HG02798 (cell line): ENCODE data around the gene KIF16B.
"Not testable (repeated sequence)": the region's sequence is repeated elsewhere in the genome, so short reads cannot be mapped to it uniquely, and the experiment has no call there.

Experiments used
- ATAC-seq: cut with Tn5 transposase; IDR thresholded peaks from one replicate; pipeline ENCODE4 v1.9.1; 2021; ENCODE audit warnings: mild to moderate bottlenecking; ENCODE audit not compliant: unreplicated experiment, poor library complexity

Gene KIF16B

DNA sequence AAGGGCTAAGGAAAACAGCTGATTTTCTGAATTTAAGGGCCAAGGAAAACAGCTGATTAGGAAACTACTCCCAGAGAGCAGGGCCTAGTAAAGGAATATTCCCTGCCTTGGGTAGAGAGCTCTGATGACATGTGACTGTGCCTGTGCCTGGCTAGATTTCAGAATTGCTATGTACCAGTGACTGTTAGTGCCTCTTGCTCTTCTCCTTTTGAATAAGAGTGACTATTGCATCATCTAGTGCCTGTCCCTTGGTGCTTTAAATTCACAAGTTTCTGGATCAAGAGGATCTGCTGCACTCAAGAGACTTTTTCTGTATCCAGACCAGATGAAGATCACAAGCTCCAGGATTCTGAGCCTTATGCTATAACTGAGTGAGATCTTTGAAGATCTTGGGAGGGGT, 332.9 kb downstream of the KIF16B start:
- no peak for ATAC-seq

DNA sequence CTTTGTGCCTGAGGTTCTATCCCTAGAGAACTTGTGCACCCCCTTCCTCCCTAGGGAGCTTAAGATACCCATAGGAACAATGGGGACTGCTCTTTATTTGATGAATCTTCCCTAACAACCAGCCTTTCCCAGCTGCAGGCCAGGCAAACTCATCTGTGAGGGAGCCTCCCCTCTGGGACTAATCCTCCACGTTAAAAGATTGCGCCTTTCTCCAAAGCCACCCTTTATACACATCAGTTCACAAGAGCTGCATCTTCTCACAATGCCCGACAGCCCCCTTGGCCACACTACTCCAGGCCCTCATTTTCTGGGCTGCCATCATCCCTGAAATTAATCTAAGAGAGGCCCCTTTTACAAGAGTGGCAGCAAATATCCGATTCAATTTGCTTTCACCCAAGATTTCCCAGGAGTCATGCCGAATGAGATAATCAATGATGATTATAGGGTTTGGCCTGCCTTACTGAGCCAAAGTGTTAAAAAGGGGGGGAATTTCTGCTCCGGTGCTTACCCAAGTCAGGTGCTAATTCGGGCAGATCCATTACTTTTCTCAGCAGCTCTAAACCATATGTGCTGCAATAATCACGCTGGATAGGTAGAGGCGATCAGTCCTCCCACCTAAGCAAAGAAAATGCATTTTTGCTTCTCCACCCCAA, 336.5 kb downstream of the KIF16B start:
- no peak for ATAC-seq

DNA sequence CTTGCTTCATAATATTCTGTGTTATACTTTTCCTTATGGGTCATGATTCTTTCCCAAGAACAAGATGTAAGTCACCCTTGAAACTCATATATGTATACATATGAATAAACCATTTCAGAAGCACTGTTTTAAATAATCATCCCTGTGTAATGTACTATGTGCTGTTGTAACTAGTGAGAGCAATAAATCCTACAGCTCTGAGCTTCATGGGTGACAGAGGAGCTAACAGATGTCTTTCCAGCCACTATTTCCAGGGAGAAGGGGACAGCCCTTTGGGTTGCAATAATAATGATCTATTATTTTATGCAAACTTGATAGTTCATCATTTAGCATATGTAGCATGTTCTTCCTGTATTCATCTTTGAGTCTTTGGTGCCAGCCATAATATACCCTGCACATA, 342.8 kb downstream of the KIF16B start:
- ATAC-seq = no peak

DNA sequence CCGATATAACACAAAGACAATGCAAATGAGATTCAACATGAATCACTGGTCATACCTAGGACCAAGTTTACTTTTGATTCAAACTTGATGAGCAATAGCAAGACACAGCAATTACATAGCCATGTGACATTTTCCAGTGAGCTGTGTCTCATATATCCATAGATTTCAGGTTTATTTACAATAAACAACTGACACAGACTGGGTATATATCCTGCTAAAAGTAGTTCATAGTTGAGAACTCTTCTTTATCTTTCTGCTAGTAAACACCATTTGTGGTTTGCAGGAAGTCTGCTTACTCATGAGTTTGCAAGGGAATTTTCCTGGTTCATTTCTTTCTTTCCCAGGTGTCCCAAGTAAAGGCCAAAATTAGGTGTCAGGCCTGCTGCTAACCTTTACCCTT, 343.4 kb downstream of the KIF16B start:
- ATAC-seq = no peak

DNA sequence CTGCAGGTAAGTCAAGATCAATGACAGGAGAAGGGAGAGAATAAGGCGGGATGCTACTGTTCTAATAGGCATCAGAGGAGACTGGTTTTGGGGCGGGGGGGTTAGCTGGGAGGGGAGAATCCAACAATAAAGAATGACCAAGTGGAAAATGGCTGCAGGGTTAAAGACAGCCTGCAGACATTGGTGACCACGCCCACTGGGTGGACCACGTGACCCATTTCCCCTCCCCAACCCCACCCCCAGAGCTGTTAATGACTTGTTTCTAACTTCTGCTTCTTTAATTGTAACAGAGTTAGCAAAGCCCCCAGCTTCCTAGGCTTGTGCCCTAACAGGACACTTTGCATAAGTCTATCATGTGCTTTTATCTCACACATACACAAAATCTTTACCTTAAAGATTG, 344.5 kb downstream of the KIF16B start:
- no peak for ATAC-seq

DNA sequence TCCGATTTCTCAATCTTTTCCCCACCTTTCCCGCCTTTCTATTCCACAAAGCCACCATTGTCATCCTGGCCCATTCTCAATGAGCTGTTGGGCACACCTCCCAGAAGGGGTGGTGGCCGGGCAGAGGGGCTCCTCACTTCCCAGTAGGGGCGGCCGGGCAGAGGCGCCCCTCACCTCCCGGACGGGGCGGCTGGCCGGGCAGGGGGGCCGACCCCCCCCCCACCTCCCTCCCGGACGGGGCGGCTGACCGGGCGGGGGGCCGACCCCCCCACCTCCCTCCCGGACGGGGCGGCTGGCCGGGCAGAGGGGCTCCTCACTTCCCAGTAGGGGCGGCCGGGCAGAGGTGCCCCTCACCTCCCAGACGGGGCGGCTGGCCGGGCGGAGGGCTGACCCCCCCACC, 346.3 kb downstream of the KIF16B start:
- not testable (repeated sequence) for ATAC-seq

DNA sequence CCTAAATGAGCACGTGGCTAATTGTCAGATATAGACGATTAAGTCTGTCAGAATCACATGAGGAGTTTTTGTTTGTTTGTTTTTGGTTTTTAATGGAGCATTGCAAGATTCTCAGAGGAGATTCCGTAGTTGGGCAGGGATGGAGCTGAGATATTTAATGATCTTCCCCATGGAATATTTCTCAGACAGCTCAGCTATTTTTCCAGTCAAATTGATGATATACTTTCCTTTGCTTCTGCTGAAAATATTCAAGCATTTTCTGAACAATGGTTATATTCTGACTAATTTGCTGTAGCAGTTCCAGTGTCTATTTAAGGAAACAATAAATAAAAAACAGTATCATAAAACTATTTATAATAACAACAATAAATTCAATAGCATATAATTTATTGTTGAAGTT, 348.4 kb downstream of the KIF16B start:
- ATAC-seq = no peak

DNA sequence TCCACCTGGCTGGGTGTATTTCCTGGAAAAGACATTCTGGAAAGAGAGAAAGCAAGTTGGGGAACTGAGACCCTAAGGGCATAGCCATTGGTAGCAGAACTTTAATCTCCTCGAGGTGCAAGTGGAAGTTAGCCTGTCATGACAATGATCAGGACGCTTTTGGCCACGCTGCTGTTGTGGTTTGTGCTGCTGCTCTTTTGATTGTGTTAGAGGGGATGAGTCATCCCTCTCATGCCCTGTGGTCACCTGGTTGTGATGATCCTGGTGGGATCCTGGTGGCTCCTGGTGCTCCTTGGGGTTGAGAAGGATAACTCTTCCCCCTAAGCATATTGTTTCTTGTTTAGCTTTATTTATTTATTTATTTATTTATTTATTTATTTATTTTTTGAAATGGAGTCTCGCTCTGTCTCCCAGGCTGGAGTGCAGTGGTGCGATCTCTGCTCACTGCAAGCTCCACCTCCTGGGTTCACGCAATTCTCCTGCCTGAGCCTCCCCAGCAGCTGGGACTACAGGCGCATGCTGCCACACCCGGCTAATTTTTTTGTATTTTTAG, 350.3 kb downstream of the KIF16B start:
- no peak for ATAC-seq
